K562 (cell line): ENCODE data around the gene RHBDF2. TPM values are rescaled to one million over a fixed set of nuclear protein-coding genes. Genes with fewer than 3 reads are reported as not detected.

Experiments used
- ARID1B ChIP-seq: fragments of 450-650 bp; IDR thresholded peaks from 2 replicates; pipeline ENCODE4 v1.6.1; 2016; ENCODE audit warnings: antibody characterized with exemption, mild to moderate bottlenecking, inconsistent platforms
- CTCF ChIP-seq, 3 experiments: IDR thresholded peaks in 2 of 3; conservative IDR thresholded peaks in 1 of 3; 2 replicates each; pipeline ENCODE4 v1.5.1; 2011 to 2012; ENCODE audit warnings: low read length in 3 of 3, mild to moderate bottlenecking in 3 of 3, control low read depth in 2 of 3, improper control_type of control experiment in 1 of 3, inconsistent platforms in 1 of 3, low read depth in 1 of 3, mixed read lengths in 1 of 3, moderate library complexity in 1 of 3; ENCODE audit not compliant: insufficient read depth in 2 of 3
- DPF2 ChIP-seq: fragments of 450-650 bp; IDR thresholded peaks from 2 replicates; pipeline ENCODE4 v1.6.1; 2016
- E2F6 ChIP-seq, 2 experiments: IDR thresholded peaks; 2 replicates each; pipeline ENCODE4 v1.6.1; 2011; ENCODE audit warnings: borderline replicate concordance in 1 of 2, control low read depth in 1 of 2, low read depth in 1 of 2, low read length in 1 of 2, mild to moderate bottlenecking in 1 of 2, mixed read lengths in 1 of 2, moderate library complexity in 1 of 2; ENCODE audit not compliant: insufficient read depth in 1 of 2, insufficient read length in 1 of 2, poor library complexity in 1 of 2, severe bottlenecking in 1 of 2; ENCODE audit errors: extremely low read depth in 1 of 2
- PCBP1 ChIP-seq: fragments of 200-400 bp; formaldehyde crosslinking; IDR thresholded peaks from 2 replicates; pipeline ENCODE4 v1.6.1; 2018; ENCODE audit warnings: mild to moderate bottlenecking, low read depth, low read length; ENCODE audit not compliant: poor library complexity, severe bottlenecking
- TBP ChIP-seq: optimal IDR thresholded peaks from 2 replicates; pipeline ENCODE3; 2011; ENCODE audit warnings: low read depth, low read length, improper control_type of control experiment
- polyA plus RNA-seq, 8 experiments: library from polyadenylated mRNA; depleted of rRNA in 4 of 8; stranded (reverse) in 5 of 8; unstranded in 3 of 8; fragments of >200 nt; fragmentation: Nextera tagmentation in 2 of 8; fragmentation: Illumina TruSeq in 1 of 8; extraction: Ambion mirVana in 2 of 8; extraction: Trizol in 1 of 8; gene quantifications; 2 replicates each; pipeline versions ENCODE4 v1.2.1 to v1.2.3, GENCODE V29; 2011 to 2014; ENCODE audit warnings: inconsistent platforms in 1 of 8, missing spikeins in 1 of 8
- total RNA-seq, 7 experiments: library from RNA; depleted of rRNA in 6 of 7; stranded (reverse); fragments of >200 nt in 6 of 7; fragmentation: Illumina TruSeq in 2 of 7; extraction: Trizol in 2 of 7; gene quantifications; 2 replicates each; pipeline versions ENCODE4 v1.2.1 to v1.2.3, GENCODE V29; 2011 to 2021; ENCODE audit warnings: low replicate concordance in 1 of 7
- TF ChIP-seq, protein P1 (sequence below), 2 experiments: fragments of 200-800 bp in 1 of 2; sonication (Bioruptor generic) in 1 of 2; sonication (generic) in 1 of 2; formaldehyde crosslinking in 1 of 2; IDR thresholded peaks in 1 of 2; conservative IDR thresholded peaks in 1 of 2; 2 replicates each; pipeline versions ENCODE4 v1.5.0 to v1.6.1; 2016 to 2020; ENCODE audit warnings: missing compliant biosample characterization in 1 of 2, missing genetic modification characterization in 1 of 2, missing genetic modification reagents in 1 of 2
- TF ChIP-seq, protein P2 (sequence below): fragments of 450-650 bp; IDR thresholded peaks from 2 replicates; pipeline ENCODE4 v1.6.1; 2016; ENCODE audit warnings: mild to moderate bottlenecking, moderate library complexity

The RHBDF2 gene
- total and polyA plus RNA-seq, 9 of the 15 experiments (the other 6 are each of a cell fraction or from before 2014, with no cell fraction given), result 0.04 to 2.8 (median 1.1) TPM

GRCh38 chr17:76529224-76530094, 28.2 kb upstream of the RHBDF2 start (continued):
- TF ChIP-seq, protein P1, sequence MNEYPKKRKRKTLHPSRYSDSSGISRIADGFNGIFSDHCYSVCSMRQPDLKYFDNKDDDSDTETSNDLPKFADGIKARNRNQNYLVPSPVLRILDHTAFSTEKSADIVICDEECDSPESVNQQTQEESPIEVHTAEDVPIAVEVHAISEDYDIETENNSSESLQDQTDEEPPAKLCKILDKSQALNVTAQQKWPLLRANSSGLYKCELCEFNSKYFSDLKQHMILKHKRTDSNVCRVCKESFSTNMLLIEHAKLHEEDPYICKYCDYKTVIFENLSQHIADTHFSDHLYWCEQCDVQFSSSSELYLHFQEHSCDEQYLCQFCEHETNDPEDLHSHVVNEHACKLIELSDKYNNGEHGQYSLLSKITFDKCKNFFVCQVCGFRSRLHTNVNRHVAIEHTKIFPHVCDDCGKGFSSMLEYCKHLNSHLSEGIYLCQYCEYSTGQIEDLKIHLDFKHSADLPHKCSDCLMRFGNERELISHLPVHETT (CRISPR knock-in tag; conservative IDR thresholded peaks at IDR 0.05 in 1 of 2, IDR thresholded peaks at IDR 0.05 in 1 of 2), result peak in 1 of 2 experiments; percentile 33; a peak in 2 of 4 replicates
- TF ChIP-seq CTCF (IDR thresholded peaks at IDR 0.05 in 2 of 3, conservative IDR thresholded peaks at IDR 0.05 in 1 of 3; ENCODE audit: insufficient read depth in 2 of 3, low read depth in 1 of 3, low read length in 3 of 3) (no peak), TBP (peak; percentile 20), E2F6 (IDR thresholded peaks at IDR 0.05; ENCODE audit: borderline replicate concordance in 1 of 2, extremely low read depth in 1 of 2, insufficient read depth in 1 of 2, insufficient read length in 1 of 2, low read depth in 1 of 2, low read length in 1 of 2, poor library complexity in 1 of 2, severe bottlenecking in 1 of 2) (peak in 1 of 2 experiments; percentile 69), DPF2 (0 out of 2 replicates have a peak, but pooled peaks have one; percentile 45), ARID1B (0 out of 2 replicates have a peak, but pooled peaks have one; percentile 15), PCBP1 (peak; percentile 79)
- TF ChIP-seq, protein P2, sequence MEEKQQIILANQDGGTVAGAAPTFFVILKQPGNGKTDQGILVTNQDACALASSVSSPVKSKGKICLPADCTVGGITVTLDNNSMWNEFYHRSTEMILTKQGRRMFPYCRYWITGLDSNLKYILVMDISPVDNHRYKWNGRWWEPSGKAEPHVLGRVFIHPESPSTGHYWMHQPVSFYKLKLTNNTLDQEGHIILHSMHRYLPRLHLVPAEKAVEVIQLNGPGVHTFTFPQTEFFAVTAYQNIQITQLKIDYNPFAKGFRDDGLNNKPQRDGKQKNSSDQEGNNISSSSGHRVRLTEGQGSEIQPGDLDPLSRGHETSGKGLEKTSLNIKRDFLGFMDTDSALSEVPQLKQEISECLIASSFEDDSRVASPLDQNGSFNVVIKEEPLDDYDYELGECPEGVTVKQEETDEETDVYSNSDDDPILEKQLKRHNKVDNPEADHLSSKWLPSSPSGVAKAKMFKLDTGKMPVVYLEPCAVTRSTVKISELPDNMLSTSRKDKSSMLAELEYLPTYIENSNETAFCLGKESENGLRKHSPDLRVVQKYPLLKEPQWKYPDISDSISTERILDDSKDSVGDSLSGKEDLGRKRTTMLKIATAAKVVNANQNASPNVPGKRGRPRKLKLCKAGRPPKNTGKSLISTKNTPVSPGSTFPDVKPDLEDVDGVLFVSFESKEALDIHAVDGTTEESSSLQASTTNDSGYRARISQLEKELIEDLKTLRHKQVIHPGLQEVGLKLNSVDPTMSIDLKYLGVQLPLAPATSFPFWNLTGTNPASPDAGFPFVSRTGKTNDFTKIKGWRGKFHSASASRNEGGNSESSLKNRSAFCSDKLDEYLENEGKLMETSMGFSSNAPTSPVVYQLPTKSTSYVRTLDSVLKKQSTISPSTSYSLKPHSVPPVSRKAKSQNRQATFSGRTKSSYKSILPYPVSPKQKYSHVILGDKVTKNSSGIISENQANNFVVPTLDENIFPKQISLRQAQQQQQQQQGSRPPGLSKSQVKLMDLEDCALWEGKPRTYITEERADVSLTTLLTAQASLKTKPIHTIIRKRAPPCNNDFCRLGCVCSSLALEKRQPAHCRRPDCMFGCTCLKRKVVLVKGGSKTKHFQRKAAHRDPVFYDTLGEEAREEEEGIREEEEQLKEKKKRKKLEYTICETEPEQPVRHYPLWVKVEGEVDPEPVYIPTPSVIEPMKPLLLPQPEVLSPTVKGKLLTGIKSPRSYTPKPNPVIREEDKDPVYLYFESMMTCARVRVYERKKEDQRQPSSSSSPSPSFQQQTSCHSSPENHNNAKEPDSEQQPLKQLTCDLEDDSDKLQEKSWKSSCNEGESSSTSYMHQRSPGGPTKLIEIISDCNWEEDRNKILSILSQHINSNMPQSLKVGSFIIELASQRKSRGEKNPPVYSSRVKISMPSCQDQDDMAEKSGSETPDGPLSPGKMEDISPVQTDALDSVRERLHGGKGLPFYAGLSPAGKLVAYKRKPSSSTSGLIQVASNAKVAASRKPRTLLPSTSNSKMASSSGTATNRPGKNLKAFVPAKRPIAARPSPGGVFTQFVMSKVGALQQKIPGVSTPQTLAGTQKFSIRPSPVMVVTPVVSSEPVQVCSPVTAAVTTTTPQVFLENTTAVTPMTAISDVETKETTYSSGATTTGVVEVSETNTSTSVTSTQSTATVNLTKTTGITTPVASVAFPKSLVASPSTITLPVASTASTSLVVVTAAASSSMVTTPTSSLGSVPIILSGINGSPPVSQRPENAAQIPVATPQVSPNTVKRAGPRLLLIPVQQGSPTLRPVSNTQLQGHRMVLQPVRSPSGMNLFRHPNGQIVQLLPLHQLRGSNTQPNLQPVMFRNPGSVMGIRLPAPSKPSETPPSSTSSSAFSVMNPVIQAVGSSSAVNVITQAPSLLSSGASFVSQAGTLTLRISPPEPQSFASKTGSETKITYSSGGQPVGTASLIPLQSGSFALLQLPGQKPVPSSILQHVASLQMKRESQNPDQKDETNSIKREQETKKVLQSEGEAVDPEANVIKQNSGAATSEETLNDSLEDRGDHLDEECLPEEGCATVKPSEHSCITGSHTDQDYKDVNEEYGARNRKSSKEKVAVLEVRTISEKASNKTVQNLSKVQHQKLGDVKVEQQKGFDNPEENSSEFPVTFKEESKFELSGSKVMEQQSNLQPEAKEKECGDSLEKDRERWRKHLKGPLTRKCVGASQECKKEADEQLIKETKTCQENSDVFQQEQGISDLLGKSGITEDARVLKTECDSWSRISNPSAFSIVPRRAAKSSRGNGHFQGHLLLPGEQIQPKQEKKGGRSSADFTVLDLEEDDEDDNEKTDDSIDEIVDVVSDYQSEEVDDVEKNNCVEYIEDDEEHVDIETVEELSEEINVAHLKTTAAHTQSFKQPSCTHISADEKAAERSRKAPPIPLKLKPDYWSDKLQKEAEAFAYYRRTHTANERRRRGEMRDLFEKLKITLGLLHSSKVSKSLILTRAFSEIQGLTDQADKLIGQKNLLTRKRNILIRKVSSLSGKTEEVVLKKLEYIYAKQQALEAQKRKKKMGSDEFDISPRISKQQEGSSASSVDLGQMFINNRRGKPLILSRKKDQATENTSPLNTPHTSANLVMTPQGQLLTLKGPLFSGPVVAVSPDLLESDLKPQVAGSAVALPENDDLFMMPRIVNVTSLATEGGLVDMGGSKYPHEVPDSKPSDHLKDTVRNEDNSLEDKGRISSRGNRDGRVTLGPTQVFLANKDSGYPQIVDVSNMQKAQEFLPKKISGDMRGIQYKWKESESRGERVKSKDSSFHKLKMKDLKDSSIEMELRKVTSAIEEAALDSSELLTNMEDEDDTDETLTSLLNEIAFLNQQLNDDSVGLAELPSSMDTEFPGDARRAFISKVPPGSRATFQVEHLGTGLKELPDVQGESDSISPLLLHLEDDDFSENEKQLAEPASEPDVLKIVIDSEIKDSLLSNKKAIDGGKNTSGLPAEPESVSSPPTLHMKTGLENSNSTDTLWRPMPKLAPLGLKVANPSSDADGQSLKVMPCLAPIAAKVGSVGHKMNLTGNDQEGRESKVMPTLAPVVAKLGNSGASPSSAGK, result peak; percentile 87
